ENCODE results near the gene LINS1. TPM values are rescaled to one million over a fixed set of nuclear protein-coding genes. Genes with fewer than 3 reads are reported as not detected.

Gene LINS1
- total and polyA plus RNA-seq, 2 donors (not counting 3 experiments of a cell fraction or from before 2014, with no cell fraction given), result 6.9 to 14.7 TPM

GRCh38 chr15:100593431-100593830 lies 8.6 kb downstream of the LINS1 start:
- Histone ChIP-seq H3K9ac (replicated peaks; ENCODE audit: extremely low read depth, insufficient read depth, low read length) (no peak overlapping the region), H3K4me3 (replicated peaks in 1 of 3; ENCODE audit: insufficient read depth in 1 of 3, low read depth in 1 of 3, low read length in 3 of 3) (no peak overlapping the region), H3K36me3 (ENCODE audit: control insufficient read depth in 2 of 2, extremely low read depth in 1 of 2, insufficient read depth in 2 of 2, low read length in 2 of 2) (no peaks in the 10 kb centered on the region), H3K9me3 (replicated peaks; ENCODE audit: control insufficient read depth, insufficient read depth, low read length) (no peaks in the 10 kb centered on the region), H2AFZ (ENCODE audit: low read depth, low read length) (no peak overlapping the region), H3K27ac (ENCODE audit: insufficient read depth, low read depth, low read length) (no peak overlapping the region), H3K4me2 (ENCODE audit: insufficient read depth, low read length) (no peak overlapping the region), H3K9me1 (replicated peaks; ENCODE audit: control insufficient read depth, extremely low read depth, insufficient read depth, low read length) (no peaks in the 10 kb centered on the region), H4K20me1 (replicated peaks; ENCODE audit: control insufficient read depth, extremely low read depth, insufficient read depth, low read length) (peaks cover 2% of the 10 kb centered on the region), H3K79me2 (ENCODE audit: control insufficient read depth, insufficient read depth, low read length) (peaks cover 79% of the 10 kb centered on the region), H3K27me3 (ENCODE audit: control insufficient read depth in 2 of 2, insufficient read depth in 2 of 2, low read length in 2 of 2) (no peaks in the 10 kb centered on the region), H3K4me1 (ENCODE audit: control insufficient read depth, extremely low read depth, insufficient read depth, low read length) (no peaks in the 10 kb centered on the region)
- DNase-seq (ENCODE audit: low read depth, low spot score), result no peak
- TF ChIP-seq EZH2 (IDR thresholded peaks at IDR 0.05; ENCODE audit: borderline replicate concordance, low read depth, low read length, severe bottlenecking), result no peak
- TF ChIP-seq POLR2A (IDR thresholded peaks at IDR 0.05; ENCODE audit: low read depth, low read length), result no peak
- no peak for TF ChIP-seq MAX (IDR thresholded peaks at IDR 0.05; ENCODE audit: insufficient read depth, insufficient read length)
- no peak for TF ChIP-seq POLR2AphosphoS5 (IDR thresholded peaks at IDR 0.05; ENCODE audit: insufficient read depth, low read depth, low read length)
- no peak for TF ChIP-seq FOS (IDR thresholded peaks at IDR 0.05; ENCODE audit: borderline replicate concordance, insufficient read depth, low read length)
- TF ChIP-seq JUN (IDR thresholded peaks at IDR 0.05; ENCODE audit: borderline replicate concordance, insufficient read depth, insufficient read length, low read depth), result no peak
- no peak for TF ChIP-seq MYC (IDR thresholded peaks at IDR 0.05; ENCODE audit: low read depth, low read length)
- no peak for TF ChIP-seq GATA2 (IDR thresholded peaks at IDR 0.05; ENCODE audit: insufficient read depth, insufficient read length, low read depth, low read length)
- TF ChIP-seq CTCF (IDR thresholded peaks at IDR 0.05; ENCODE audit: extremely low read depth in 1 of 2, insufficient read depth in 1 of 2, low read depth in 1 of 2, low read length in 2 of 2), result no peak
- FAIRE-seq, result no peak
- POLR2A ChIA-PET, result no interaction called here
- intact Hi-C loops (cut with micrococcal nuclease), result no loop called here
- dilution Hi-C loops (cut with MboI; ENCODE audit: extremely low pct_ligation_motif_present, low sequenced_read_pairs), result no loop called here
- CTCF ChIA-PET, result no interaction called here
- BruUV-seq (replicated peaks), result no TSS peak

All from endothelial cell of umbilical vein (primary cell).